DMS 273 (cell line): ENCODE data around the gene EVA1A.

Experiments used
- DNase-seq: peaks from one replicate; lab custom pipeline; 2025; ENCODE audit not compliant: unreplicated experiment; lab: John Stamatoyannopoulos, UW

EVA1A gene

GRCh38 chr2:75454241-75454620, 106.5 kb downstream of the EVA1A start:
- no peak for DNase-seq

GRCh38 chr2:75453384-75454240, 107.1 kb downstream of the EVA1A start:
- no peak for DNase-seq

GRCh38 chr2:75450068-75450467, 110.7 kb downstream of the EVA1A start:
- DNase-seq, result no peak

GRCh38 chr2:75447176-75447575, 113.6 kb downstream of the EVA1A start:
- DNase-seq, result no peak
